GM19193 (cell line): Measurements from ENCODE around the gene GPR62.

Experiments
- POLR2A ChIP-seq: IDR thresholded peaks from 4 replicates; pipeline ENCODE4 v1.6.1; 2011; ENCODE audit not compliant: insufficient read depth, insufficient read length; ENCODE audit errors: extremely low read depth

Gene GPR62

GRCh38 chr3:51935886-51936755 lies 19.1 kb upstream of the GPR62 start:
- TF ChIP-seq POLR2A = no peak

DNA sequence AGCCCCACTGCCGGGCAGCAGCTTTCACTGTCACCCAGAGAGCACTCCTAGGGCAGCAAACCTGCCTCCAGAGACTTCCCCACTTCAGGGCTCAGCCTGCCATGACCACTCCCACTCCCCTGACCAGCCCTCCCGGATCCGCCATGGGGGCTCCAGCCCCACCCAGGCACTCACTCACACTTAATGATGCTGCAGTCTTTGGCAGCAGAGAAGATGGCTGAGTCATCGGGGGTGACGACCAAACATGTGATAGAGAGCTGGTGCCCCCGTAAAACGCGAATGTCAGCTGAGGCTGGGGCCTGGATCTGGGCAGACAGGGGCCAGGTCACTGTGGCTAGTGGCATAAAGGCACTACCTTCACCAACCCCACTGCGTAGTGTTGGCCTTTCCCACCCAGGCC lies 18.2 kb upstream of the GPR62 start:
- TF ChIP-seq POLR2A = no peak

DNA sequence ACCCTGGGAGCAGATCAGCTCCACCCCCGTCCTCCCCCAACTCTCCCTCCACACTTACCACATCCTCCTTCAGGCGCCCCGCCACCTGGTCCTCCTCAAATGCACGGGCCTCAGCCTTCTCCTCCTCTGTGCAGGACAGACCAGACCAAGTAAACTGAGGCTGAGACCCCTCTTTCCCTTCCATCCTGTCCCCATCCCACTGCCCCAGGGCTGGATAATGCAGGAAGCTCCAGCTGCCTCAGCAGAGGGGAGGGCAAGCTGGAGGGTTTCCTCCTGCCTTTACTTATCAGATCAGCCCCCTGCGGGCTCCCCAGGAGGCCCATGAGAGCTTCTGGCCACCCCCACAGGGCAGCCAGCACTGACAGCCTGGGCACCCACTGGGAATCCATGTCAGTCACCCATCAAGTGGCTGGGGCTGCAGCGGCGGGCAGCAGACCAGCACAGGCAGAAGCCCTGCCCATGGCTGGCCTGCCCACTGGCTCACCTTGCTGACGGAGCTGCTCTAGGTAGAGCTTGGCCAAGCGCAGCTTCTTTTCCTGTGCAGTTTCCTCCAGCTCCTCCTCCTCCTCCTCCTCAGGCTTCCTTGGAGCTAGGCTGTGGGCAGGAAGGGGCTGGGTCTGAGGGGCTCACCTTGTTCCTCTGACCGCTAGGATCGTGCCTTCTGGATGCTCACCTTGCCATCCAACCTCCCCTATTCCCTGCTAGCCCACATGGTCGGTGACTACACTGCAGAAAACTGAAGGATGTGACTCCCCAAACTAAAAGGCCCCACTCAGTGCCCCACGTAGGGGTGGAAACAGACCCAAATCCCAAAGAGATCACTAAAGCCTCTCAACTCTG lies 17.4 kb upstream of the GPR62 start:
- no peak for TF ChIP-seq POLR2A

DNA sequence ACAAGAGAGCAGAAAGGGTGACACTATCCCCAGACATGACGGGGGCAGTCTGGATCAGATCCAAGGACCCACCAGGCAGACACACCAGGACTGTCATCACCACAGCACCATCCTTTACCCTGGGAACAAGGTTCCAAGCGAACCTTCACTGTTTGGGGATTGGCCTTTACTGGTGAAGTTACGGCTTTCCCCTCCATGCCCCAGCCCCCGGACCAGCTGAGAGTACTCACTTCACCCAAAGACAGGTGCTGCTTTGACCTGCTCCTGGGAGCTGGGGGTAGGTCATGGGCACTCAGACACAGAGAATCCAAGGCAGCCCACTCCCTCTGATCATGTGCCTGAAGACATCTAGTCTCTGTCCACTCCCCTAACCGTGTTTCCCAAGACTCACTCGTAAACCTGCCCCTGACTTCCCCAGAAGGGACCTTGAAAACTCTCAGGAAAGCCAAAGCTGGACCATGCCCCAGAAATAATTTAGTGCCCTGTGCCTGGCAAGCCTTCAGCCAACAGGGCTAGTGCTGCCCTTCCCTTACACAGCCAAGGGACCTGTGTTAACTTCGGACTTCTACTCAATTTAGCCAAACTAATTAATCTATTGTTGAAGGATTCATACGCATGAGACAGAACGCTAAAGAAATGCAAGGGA lies 16.3 kb upstream of the GPR62 start:
- no peak for TF ChIP-seq POLR2A

DNA sequence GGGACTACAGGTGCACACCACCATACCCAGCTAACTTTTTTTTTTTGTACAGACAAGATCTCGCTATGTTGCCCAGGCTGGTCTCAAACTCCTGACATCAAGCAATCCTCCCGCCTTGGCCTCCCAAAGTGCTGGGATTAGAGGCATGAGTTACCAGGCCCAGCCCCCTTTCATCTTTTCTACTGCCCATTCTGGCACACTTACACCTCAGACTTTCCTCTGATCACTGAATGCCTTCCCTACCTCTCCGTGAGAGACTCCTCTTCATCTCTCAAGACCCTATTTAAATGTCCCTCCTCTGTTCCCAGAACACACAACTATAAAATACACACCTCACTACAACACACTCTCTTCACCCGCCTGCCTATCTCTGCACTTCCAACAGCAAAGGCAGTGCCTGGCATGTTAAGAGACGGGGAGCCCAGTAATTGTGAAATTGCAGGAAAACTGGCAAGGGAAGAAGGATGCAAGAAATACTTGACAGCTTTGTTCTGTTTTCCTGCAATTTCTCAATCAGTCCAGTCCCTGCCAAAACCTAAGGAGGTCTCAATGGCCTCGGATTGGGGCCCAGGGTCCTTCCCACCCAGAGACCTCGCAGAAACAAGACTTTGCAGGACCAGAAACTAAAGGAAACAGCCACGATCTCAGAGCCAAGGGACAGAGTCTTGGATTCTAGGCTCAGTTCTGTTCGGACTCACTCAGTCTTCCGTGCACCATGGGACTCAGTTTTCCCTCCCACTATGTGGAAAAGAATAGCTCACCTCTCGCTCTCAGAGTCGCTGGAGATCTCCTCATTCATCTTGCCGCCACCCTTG lies 14.3 kb upstream of the GPR62 start:
- TF ChIP-seq POLR2A = no peak

DNA sequence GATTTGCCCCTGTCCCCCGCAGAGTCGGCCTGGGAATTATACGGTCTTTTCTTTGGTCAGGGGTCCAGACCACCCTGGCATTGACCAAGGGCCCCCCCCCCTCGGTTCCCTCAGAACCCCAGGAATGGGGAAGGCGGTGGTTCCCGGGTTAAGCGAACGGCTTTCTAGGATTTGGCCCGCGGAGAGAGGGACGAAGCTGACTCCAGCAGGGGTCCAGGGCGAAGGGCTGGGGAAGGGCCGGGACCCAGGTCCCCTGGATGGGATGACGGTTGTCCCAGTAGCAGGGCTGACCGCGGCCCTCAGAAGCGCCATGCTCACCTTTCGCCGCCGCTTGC lies 13.8 kb upstream of the GPR62 start:
- TF ChIP-seq POLR2A = no peak

DNA sequence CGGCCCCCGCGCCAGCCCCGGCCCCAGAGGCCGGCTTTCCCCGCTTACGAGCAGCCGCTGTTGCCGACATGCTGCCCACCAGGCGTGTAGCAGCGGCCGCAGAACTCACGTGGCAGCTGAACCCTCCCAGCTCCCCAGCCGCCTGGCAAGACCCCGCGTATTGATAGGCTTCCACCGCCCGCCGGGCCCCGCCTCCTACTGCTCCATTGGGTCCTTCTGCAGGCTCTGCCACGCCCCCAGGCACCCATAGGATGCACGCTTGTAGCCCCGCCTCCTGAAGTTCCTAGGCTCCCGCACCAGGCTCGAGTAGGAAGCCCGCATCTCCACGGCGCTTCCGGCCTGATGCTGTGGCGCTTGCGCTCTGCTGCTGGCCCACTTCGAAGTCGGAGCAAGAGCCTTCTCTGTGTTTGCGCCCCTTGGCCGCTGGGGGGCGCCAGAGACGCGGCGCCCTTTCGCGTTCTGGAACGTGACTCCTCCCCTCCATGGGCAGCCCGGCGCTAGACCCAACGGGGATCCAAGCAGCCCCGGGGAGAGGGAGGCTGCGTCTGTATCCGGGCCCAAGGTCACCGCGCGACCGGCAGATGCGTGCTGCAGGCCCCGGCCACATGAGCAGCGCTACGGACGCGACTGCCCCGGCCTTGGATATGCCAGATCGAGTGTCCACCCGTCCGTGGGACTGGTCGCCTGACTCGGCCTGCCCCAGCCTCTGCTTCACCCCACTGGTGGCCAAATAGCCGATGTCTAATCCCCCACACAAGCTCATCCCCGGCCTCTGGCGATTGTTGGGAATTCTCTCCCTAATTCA lies 13.2 kb upstream of the GPR62 start, which contains the start of the genes PARP3 and RRP9:
Gene PARP3, plus strand, starts transcription at position 566 of the 805 bp plus-strand sequence. CDS start 993 bp downstream, outside the sequence.
Gene RRP9, minus strand, starts transcription at position 107 of the 805 bp plus-strand sequence. Its CDS starts 37 bp downstream, at position 70.
- peak; percentile 67 for TF ChIP-seq POLR2A

DNA sequence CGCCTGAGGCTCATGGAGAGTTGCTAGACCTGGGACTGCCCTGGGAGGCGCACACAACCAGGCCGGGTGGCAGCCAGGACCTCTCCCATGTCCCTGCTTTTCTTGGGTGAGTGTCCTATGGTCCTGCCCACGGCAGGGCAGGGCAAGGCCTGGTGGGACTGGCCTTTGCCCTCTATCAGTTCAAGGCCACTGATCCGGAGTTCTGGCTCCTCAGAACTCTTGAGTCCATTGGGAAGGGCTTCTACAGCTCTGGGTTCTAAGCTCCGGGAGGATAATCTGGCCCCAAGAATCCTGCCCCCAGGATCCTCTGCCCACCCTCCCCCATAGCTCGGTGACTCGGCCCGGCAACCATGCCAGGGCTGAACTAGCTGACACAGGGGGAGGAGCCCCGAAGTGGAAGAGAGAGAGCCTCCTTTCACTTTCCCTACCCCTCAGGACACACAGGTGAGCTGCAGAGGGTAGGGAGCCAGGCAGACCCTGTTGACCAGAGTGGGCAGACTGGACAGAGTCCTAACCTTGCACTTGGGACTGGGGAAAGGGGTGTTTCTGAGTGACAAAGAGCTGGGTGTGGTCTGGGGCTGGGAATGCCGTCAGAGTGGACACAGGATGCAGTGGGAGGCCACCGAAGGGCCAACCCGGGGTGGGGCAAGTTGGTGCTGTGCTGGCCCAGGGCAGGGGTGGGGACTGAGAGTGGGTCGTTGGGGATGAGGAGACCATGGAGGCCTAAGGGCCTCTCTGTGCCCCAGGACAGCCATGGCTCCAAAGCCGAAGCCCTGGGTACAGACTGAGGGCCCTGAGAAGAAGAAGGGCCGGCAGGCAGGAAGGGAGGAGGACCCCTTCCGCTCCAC lies 12.4 kb upstream of the GPR62 start:
- TF ChIP-seq POLR2A = no peak

DNA sequence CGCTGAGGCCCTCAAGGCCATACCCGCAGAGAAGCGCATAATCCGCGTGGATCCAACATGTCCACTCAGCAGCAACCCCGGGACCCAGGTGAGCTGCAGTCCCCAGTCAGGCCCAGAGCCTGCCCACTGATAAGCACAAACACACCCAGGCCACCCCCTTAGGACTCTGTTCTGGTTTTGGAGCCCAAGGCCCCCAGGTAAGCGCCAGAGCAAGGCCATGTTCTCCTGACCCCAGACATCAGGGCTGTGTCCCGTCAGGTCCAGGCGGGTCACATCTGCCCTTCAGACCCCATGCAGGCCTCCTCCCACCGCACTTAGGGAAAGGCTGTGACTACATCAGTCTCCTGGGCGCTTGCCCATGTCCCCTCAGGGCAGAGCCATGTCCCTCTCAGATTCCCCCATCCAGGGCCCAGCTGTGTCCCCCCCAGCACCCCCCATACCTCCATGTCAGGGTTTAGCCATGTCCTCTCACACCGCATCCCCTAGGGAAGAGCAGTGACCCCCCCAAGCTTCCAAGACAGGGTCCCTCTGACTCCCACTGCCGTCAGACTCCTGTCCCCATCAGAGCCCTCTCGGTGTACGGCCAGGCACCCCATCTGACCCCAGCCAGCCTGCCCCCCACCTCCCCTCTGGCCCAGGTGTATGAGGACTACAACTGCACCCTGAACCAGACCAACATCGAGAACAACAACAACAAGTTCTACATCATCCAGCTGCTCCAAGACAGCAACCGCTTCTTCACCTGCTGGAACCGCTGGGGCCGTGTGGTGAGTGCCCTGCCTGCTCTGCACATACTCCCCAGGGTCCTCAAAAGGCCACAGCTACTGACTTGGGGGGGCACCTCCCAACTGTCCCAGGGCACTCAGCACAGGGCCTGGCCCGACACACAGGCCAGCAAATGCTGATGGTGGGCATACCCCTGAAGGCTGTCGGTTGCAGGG lies 11.5 kb upstream of the GPR62 start:
- TF ChIP-seq POLR2A = no peak

DNA sequence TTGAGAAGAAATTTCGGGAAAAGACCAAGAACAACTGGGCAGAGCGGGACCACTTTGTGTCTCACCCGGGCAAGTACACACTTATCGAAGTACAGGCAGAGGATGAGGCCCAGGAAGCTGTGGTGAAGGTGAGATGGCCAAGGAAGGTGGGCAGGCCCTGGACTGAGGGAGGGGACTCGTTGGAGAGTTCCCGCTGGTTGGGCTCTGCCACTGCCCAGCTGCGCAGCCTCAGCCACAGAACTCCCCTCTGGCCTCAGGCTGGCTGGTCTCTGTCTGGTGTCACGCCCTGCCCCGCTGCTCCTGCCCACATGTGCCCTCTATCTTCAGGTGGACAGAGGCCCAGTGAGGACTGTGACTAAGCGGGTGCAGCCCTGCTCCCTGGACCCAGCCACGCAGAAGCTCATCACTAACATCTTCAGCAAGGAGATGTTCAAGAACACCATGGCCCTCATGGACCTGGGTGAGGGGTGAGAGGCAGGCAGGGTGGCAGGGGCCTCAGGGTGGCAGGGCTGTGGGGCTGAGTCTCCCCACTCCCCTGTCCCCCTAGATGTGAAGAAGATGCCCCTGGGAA lies 10.6 kb upstream of the GPR62 start:
- no peak for TF ChIP-seq POLR2A
